ENCODE data around the gene SULT1A2.
"Not testable (repeated sequence)": the region's sequence is repeated elsewhere in the genome, so short reads cannot be mapped to it uniquely, and the experiment has no call there.

GRCh38 chr16:28636093-28636823, 39.4 kb upstream of the SULT1A2 start:
- TF ChIP-seq, protein P1, sequence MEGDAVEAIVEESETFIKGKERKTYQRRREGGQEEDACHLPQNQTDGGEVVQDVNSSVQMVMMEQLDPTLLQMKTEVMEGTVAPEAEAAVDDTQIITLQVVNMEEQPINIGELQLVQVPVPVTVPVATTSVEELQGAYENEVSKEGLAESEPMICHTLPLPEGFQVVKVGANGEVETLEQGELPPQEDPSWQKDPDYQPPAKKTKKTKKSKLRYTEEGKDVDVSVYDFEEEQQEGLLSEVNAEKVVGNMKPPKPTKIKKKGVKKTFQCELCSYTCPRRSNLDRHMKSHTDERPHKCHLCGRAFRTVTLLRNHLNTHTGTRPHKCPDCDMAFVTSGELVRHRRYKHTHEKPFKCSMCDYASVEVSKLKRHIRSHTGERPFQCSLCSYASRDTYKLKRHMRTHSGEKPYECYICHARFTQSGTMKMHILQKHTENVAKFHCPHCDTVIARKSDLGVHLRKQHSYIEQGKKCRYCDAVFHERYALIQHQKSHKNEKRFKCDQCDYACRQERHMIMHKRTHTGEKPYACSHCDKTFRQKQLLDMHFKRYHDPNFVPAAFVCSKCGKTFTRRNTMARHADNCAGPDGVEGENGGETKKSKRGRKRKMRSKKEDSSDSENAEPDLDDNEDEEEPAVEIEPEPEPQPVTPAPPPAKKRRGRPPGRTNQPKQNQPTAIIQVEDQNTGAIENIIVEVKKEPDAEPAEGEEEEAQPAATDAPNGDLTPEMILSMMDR (IDR thresholded peaks at IDR 0.05) = not testable (repeated sequence)
- TF ChIP-seq NPAS2 (CRISPR knock-in tag; IDR thresholded peaks at IDR 0.05; ENCODE audit: borderline replicate concordance); BHLHE40 (IDR thresholded peaks at IDR 0.05; ENCODE audit: low read depth, low read length); POLR2A (IDR thresholded peaks at IDR 0.05; ENCODE audit: low read length); HDAC2 (IDR thresholded peaks at IDR 0.05); CHD4 (IDR thresholded peaks at IDR 0.05; ENCODE audit: borderline replicate concordance); RAD21 (conservative IDR thresholded peaks at IDR 0.05 in 1 of 2, IDR thresholded peaks at IDR 0.05 in 1 of 2); EP300 (IDR thresholded peaks at IDR 0.05): not testable (repeated sequence)
- TF ChIP-seq JUNB (IDR thresholded peaks at IDR 0.05) = peak; percentile 30; the same call in 1 of the 2 replicates
